CD4-positive, alpha-beta T cell treated with Interleukin-12 subunit alpha and Interleukin-12 subunit beta, for 1 hour (primary cell): ENCODE results near the gene CDC25B.
"Not testable (repeated sequence)": the region's sequence is repeated elsewhere in the genome, so short reads cannot be mapped to it uniquely, and the experiment has no call there.

Experiments
- DNase-seq: peaks from one replicate; pipeline ENCODE4 v3.0.0-alpha.2; 2020

Gene CDC25B

GRCh38 chr20:3811467-3812258, 15.6 kb downstream of the CDC25B start:
- peak; percentile 92 for DNase-seq

- no peak for DNase-seq
Measured at GRCh38 chr20:3812259-3812681, 16.2 kb downstream of the CDC25B start.

GRCh38 chr20:3812975-3813847, 17.1 kb downstream of the CDC25B start:
- DNase-seq: no peak

GRCh38 chr20:3813848-3814581, 17.9 kb downstream of the CDC25B start:
- peak; percentile 26 for DNase-seq

- no peak for DNase-seq
Measured at GRCh38 chr20:3814928-3815495, 18.9 kb downstream of the CDC25B start.

- peak; percentile 61 for DNase-seq
Measured at GRCh38 chr20:3815703-3816315, 19.7 kb downstream of the CDC25B start.

- no peak for DNase-seq
Measured at GRCh38 chr20:3818155-3819151, 22.3 kb downstream of the CDC25B start.

GRCh38 chr20:3819411-3820047, 23.4 kb downstream of the CDC25B start:
- no peak for DNase-seq

- DNase-seq: peak; percentile 93
Measured at GRCh38 chr20:3820048-3820900, 24.2 kb downstream of the CDC25B start, which contains the start of gene AP5S1. AP5S1 (plus strand) TSS chr20:3820547; CDS start chr20:3822118, 1,571 bp downstream.

GRCh38 chr20:3820901-3821727, 25.0 kb downstream of the CDC25B start:
- no peak for DNase-seq

GRCh38 chr20:3821996-3822395, 25.9 kb downstream of the CDC25B start:
- no peak for DNase-seq

- DNase-seq: no peak
Measured at GRCh38 chr20:3823881-3824280, 27.8 kb downstream of the CDC25B start.

GRCh38 chr20:3825526-3825925, 29.4 kb downstream of the CDC25B start:
- DNase-seq: no peak

- no peak for DNase-seq
Measured at GRCh38 chr20:3826420-3826819, 30.3 kb downstream of the CDC25B start.

GRCh38 chr20:3828798-3829197, 32.7 kb downstream of the CDC25B start:
- DNase-seq: no peak

GRCh38 chr20:3829891-3830290, 33.8 kb downstream of the CDC25B start:
- DNase-seq: not testable (repeated sequence)

- DNase-seq: no peak
Measured at GRCh38 chr20:3836132-3836531, 40.0 kb downstream of the CDC25B start.

GRCh38 chr20:3839328-3839727, 43.2 kb downstream of the CDC25B start:
- DNase-seq: no peak
